ENCODE measurements around the gene HS2ST1. TPM values are rescaled to one million over a fixed set of nuclear protein-coding genes. Genes with fewer than 3 reads are reported as not detected.
A peak's percentile ranks its signal among the peaks of the same experiment; 100 is the strongest.

The HS2ST1 gene
- total and polyA plus RNA-seq, 12 donors, result 2.4 to 21.4 (median 13.6) TPM

- DNase-seq, result peak; percentile 34 to 53
- Histone ChIP-seq H3K36me3 (peaks cover 0 to 5% (median 0%) of the 10 kb centered on the region in 9 donors), H3K27ac (peak overlapping the region; percentile 36 to 97 (median 86)), H3K4me1 (peaks cover 0 to 41% (median 30%) of the 10 kb centered on the region in 9 donors), H3K4me3 (peak overlapping the region; percentile 67 to 94 (median 91)), H3K27me3 (no peaks in the 10 kb centered on the region), H3K9me3 (no peaks in the 10 kb centered on the region)
- ATAC-seq, result peak; percentile 15 to 58 (median 44)
- intact Hi-C loops (cut with DNase I), result loop anchor here in 4 of 10 donors (5.0 to 10.0 kb wide), 4 partner anchors 52 to 520 kb away; partner anchors contain the start of genes SH3GLB1 (in 3 of the 4) and ODF2L (in 1 of the 4)
- no peak for TF ChIP-seq CTCF (IDR thresholded peaks at IDR 0.05)
- 0 to 1% methylated on average over 43 of the region's 43 CpGs for WGBS, 2 donors
Observed at GRCh38 chr1:86914998-86915736, 732 bp downstream of the HS2ST1 start.

GRCh38 chr1:86915737-86916235 lies 1.4 kb downstream of the HS2ST1 start:
- DNase-seq (no peak), ATAC-seq (no peak)
- no peak for TF ChIP-seq CTCF (IDR thresholded peaks at IDR 0.05)
- Histone ChIP-seq H3K27ac (peak overlapping the region in 9 of 10 donors; percentile 76 to 97 (median 89)), H3K4me1 (peaks cover 0 to 41% (median 30%) of the 10 kb centered on the region in 9 donors), H3K27me3 (no peaks in the 10 kb centered on the region), H3K9me3 (no peaks in the 10 kb centered on the region), H3K4me3 (peak overlapping the region; percentile 67 to 94 (median 91)), H3K36me3 (no peaks in the 10 kb centered on the region)
- WGBS, 2 donors, result 2 to 8% methylated on average over 14 of the region's 14 CpGs
- intact Hi-C loops (cut with DNase I), result loop anchor here in 4 of 10 donors (5.0 to 10.0 kb wide), 4 partner anchors 52 to 521 kb away; partner anchors contain the start of genes SH3GLB1 (in 3 of the 4) and ODF2L (in 1 of the 4)

- intact Hi-C loops (cut with DNase I), result loop anchor here in 4 of 10 donors (5.0 to 10.0 kb wide), 4 partner anchors 51 to 522 kb away; partner anchors contain the start of genes SH3GLB1 (in 3 of the 4) and ODF2L (in 1 of the 4)
- no peak for DNase-seq
- H3K36me3 ChIP-seq, result no peaks in the 10 kb centered on the region
- peaks cover 0 to 7% (median 0%) of the 10 kb centered on the region in 11 donors for H3K9me3 ChIP-seq
- H3K27ac ChIP-seq, result no peak overlapping the region
- H3K4me1 ChIP-seq, result peaks cover 0 to 31% (median 25%) of the 10 kb centered on the region in 9 donors
- TF ChIP-seq CTCF (IDR thresholded peaks at IDR 0.05), result no peak
- 91 to 93% methylated on average over 1 of the region's 1 CpG for WGBS, 2 donors
- no peak overlapping the region for H3K4me3 ChIP-seq
- H3K27me3 ChIP-seq, result no peaks in the 10 kb centered on the region
- ATAC-seq, result no peak
Observed at GRCh38 chr1:86916752-86917151, 2.3 kb downstream of the HS2ST1 start.

GRCh38 chr1:86922445-86922844 lies 8.0 kb downstream of the HS2ST1 start:
- no peak for DNase-seq
- Histone ChIP-seq H3K36me3 (no peaks in the 10 kb centered on the region), H3K27me3 (no peaks in the 10 kb centered on the region), H3K27ac (no peak overlapping the region), H3K9me3 (peaks cover 0 to 47% (median 6%) of the 10 kb centered on the region in 11 donors), H3K4me3 (no peak overlapping the region), H3K4me1 (no peaks in the 10 kb centered on the region)
- no peak for ATAC-seq
- TF ChIP-seq CTCF (IDR thresholded peaks at IDR 0.05), result no peak
- intact Hi-C loops (cut with DNase I), result no loop called here
- 94 to 98% methylated on average over 1 of the region's 1 CpG for WGBS, 2 donors

All from heart right ventricle (tissue), 16 donors.